HEK293 (cell line): ENCODE measurements around the gene TSPAN14.

Experiments
- CTCF ChIA-PET: fragments of 350-600 bp; formaldehyde crosslinking; extraction: SDS; loops from one replicate; lab custom pipeline; 2021; ENCODE audit warnings: antibody characterized with exemption; lab: Yijun Ruan, JAX
- POLR2A ChIA-PET: fragments of 300-600 bp; formaldehyde crosslinking; extraction: SDS; loops from one replicate; lab custom pipeline; 2020; ENCODE audit warnings: antibody characterized with exemption, inconsistent platforms; lab: Yijun Ruan, JAX
- H3K27ac ChIP-seq: fragments of 200-500 bp; sonication (Bioruptor generic); 2 replicates; pipeline ENCODE4 v1.5.1; 2014; ENCODE audit warnings: low read depth, low read length, control low read depth, inconsistent platforms; ENCODE audit errors: extremely low read depth
- H3K36me3 ChIP-seq, 2 experiments: fragments of 200-500 bp in 1 of 2; sonication (Bioruptor generic) in 1 of 2; 1 replicate in 1 of 2; 2 replicates in 1 of 2; pipeline ENCODE4 v1.5.1; 2014 to 2017; ENCODE audit warnings: inconsistent platforms in 2 of 2, low read length in 2 of 2; ENCODE audit not compliant: control insufficient read depth in 2 of 2, insufficient read depth in 1 of 2
- H3K4me1 ChIP-seq: fragments of 200-500 bp; sonication (Bioruptor generic); 2 replicates; pipeline ENCODE4 v1.5.1; 2014; ENCODE audit warnings: mild to moderate bottlenecking, low read length, inconsistent platforms; ENCODE audit not compliant: control insufficient read depth, insufficient read depth
- H3K4me3 ChIP-seq: 2 replicates; pipeline ENCODE4 v1.5.1; 2011; ENCODE audit warnings: low read depth, mild to moderate bottlenecking, control low read depth, low read length, moderate library complexity
- H3K9me3 ChIP-seq: fragments of 200-500 bp; sonication (Bioruptor generic); 2 replicates; pipeline ENCODE4 v1.5.1; 2014; ENCODE audit warnings: low read depth, low read length, inconsistent platforms; ENCODE audit not compliant: control insufficient read depth, insufficient read depth
- AEBP2 ChIP-seq: fragments of 450-650 bp; formaldehyde crosslinking; IDR thresholded peaks from 2 replicates; pipeline ENCODE4 v1.5.1; 2016; ENCODE audit warnings: missing biosample characterization, missing genetic modification characterization, borderline replicate concordance
- BCL11A ChIP-seq: fragments of 450-650 bp; formaldehyde crosslinking; IDR thresholded peaks from 2 replicates; pipeline ENCODE4 v1.5.1; 2016; ENCODE audit warnings: low read depth, missing biosample characterization, missing genetic modification characterization
- ELK4 ChIP-seq: IDR thresholded peaks from 2 replicates; pipeline ENCODE4 v1.6.1; 2011; ENCODE audit warnings: mild to moderate bottlenecking, low read depth, low read length, borderline replicate concordance
- GLI4 ChIP-seq: fragments of 450-650 bp; formaldehyde crosslinking; IDR thresholded peaks from 2 replicates; pipeline ENCODE4 v1.5.1; 2016; ENCODE audit warnings: missing biosample characterization, missing genetic modification characterization
- GLIS2 ChIP-seq: fragments of 450-650 bp; formaldehyde crosslinking; IDR thresholded peaks from 2 replicates; pipeline ENCODE4 v1.5.1; 2016; ENCODE audit warnings: missing biosample characterization, missing genetic modification characterization
- HOXD13 ChIP-seq: sonication (generic); formaldehyde crosslinking; IDR thresholded peaks from 2 replicates; pipeline ENCODE4 v1.8.0; 2022; ENCODE audit warnings: missing genetic modification reagents, borderline replicate concordance
- IKZF3 ChIP-seq: fragments of 450-650 bp; IDR thresholded peaks from 2 replicates; pipeline ENCODE4 v1.5.0; 2018; ENCODE audit warnings: missing biosample characterization, mild to moderate bottlenecking, missing genetic modification characterization, moderate library complexity
- KLF16 ChIP-seq: fragments of 450-650 bp; formaldehyde crosslinking; IDR thresholded peaks from 2 replicates; pipeline ENCODE4 v1.5.1; 2017; ENCODE audit warnings: missing biosample characterization, missing genetic modification characterization
- OSR2 ChIP-seq: fragments of 450-650 bp; formaldehyde crosslinking; IDR thresholded peaks from 2 replicates; pipeline ENCODE4 v1.5.1; 2016; ENCODE audit warnings: missing biosample characterization, missing genetic modification characterization
- REPIN1 ChIP-seq: fragments of 450-650 bp; formaldehyde crosslinking; IDR thresholded peaks from 2 replicates; pipeline ENCODE4 v1.5.1; 2017; ENCODE audit warnings: missing biosample characterization, missing genetic modification characterization, low read depth
- TCF7L2 ChIP-seq: IDR thresholded peaks from 2 replicates; pipeline ENCODE4 v1.6.1; 2011; ENCODE audit warnings: low read depth, mild to moderate bottlenecking, inconsistent platforms, low read length, moderate library complexity, borderline replicate concordance
- WT1 ChIP-seq: fragments of 450-650 bp; formaldehyde crosslinking; IDR thresholded peaks from 2 replicates; pipeline ENCODE4 v1.5.1; 2016; ENCODE audit warnings: missing biosample characterization, missing genetic modification characterization
- YY2 ChIP-seq: fragments of 450-650 bp; formaldehyde crosslinking; IDR thresholded peaks from 2 replicates; pipeline ENCODE4 v1.5.1; 2016; ENCODE audit warnings: missing biosample characterization, missing genetic modification characterization
- ZBTB1 ChIP-seq: fragments of 450-650 bp; formaldehyde crosslinking; IDR thresholded peaks from 2 replicates; pipeline ENCODE4 v1.5.1; 2016; ENCODE audit warnings: missing biosample characterization, missing genetic modification characterization
- ZBTB48 ChIP-seq: fragments of 450-650 bp; formaldehyde crosslinking; IDR thresholded peaks from 2 replicates; pipeline ENCODE4 v1.5.1; 2016; ENCODE audit warnings: missing biosample characterization, missing genetic modification characterization
- ZNF211 ChIP-seq: fragments of 450-650 bp; formaldehyde crosslinking; IDR thresholded peaks from 2 replicates; pipeline ENCODE4 v1.5.1; 2016; ENCODE audit warnings: low read depth, missing biosample characterization, missing genetic modification characterization
- ZNF223 ChIP-seq: fragments of 450-650 bp; formaldehyde crosslinking; IDR thresholded peaks from 2 replicates; pipeline ENCODE4 v1.5.1; 2016; ENCODE audit warnings: missing biosample characterization, missing genetic modification characterization
- ZNF23 ChIP-seq: fragments of 450-650 bp; formaldehyde crosslinking; IDR thresholded peaks from 2 replicates; pipeline ENCODE4 v1.5.1; 2016; ENCODE audit warnings: missing biosample characterization, missing genetic modification characterization, borderline replicate concordance
- ZNF302 ChIP-seq: fragments of 450-650 bp; formaldehyde crosslinking; IDR thresholded peaks from 2 replicates; pipeline ENCODE4 v1.5.1; 2016; ENCODE audit warnings: missing biosample characterization, missing genetic modification characterization, low read depth
- ZNF341 ChIP-seq: fragments of 450-650 bp; formaldehyde crosslinking; IDR thresholded peaks from 2 replicates; pipeline ENCODE4; 2016; ENCODE audit warnings: low read depth, missing biosample characterization, missing genetic modification characterization
- ZNF433 ChIP-seq: fragments of 450-650 bp; formaldehyde crosslinking; IDR thresholded peaks from 2 replicates; pipeline ENCODE4 v1.5.1; 2016; ENCODE audit warnings: missing biosample characterization, missing genetic modification characterization, low read depth
- ZNF513 ChIP-seq: fragments of 450-650 bp; IDR thresholded peaks from 2 replicates; pipeline ENCODE4 v1.5.1; 2018; ENCODE audit warnings: missing biosample characterization, missing genetic modification characterization
- ZNF561 ChIP-seq: fragments of 450-650 bp; IDR thresholded peaks from 2 replicates; pipeline ENCODE4 v1.5.1; 2018; ENCODE audit warnings: missing biosample characterization, missing genetic modification characterization, borderline replicate concordance
- ZNF580 ChIP-seq: fragments of 450-650 bp; formaldehyde crosslinking; IDR thresholded peaks from 2 replicates; pipeline ENCODE4 v1.5.1; 2016; ENCODE audit warnings: missing biosample characterization, missing genetic modification characterization
- ZNF600 ChIP-seq: fragments of 450-650 bp; formaldehyde crosslinking; IDR thresholded peaks from 2 replicates; pipeline ENCODE4 v1.5.1; 2016; ENCODE audit warnings: missing biosample characterization, missing genetic modification characterization
- ZNF610 ChIP-seq: fragments of 450-650 bp; formaldehyde crosslinking; IDR thresholded peaks from 2 replicates; pipeline ENCODE4 v1.5.1; 2016; ENCODE audit warnings: missing biosample characterization, missing genetic modification characterization, borderline replicate concordance
- ZNF624 ChIP-seq: fragments of 450-650 bp; formaldehyde crosslinking; IDR thresholded peaks from 2 replicates; pipeline ENCODE4 v1.5.1; 2017; ENCODE audit warnings: missing biosample characterization, missing genetic modification characterization
- ZNF639 ChIP-seq: fragments of 450-650 bp; formaldehyde crosslinking; IDR thresholded peaks from 2 replicates; pipeline ENCODE4 v1.5.1; 2016; ENCODE audit warnings: missing biosample characterization, missing genetic modification characterization
- ZNF830 ChIP-seq: fragments of 450-650 bp; IDR thresholded peaks from 2 replicates; pipeline ENCODE4 v1.5.0; 2018; ENCODE audit warnings: missing biosample characterization, missing genetic modification characterization, low read depth, mild to moderate bottlenecking, moderate library complexity
- ZSCAN4 ChIP-seq: fragments of 450-650 bp; formaldehyde crosslinking; IDR thresholded peaks from 2 replicates; pipeline ENCODE4 v1.5.1; 2017; ENCODE audit warnings: missing biosample characterization, missing genetic modification characterization

Gene TSPAN14

GRCh38 chr10:80425901-80426300 lies 28.2 kb upstream of the TSPAN14 start:
- CTCF ChIA-PET: interaction anchor here (0.6 kb wide), 1 partner anchor 12 kb away, joined by 3 read pairs; no protein-coding TSS in a partner anchor
- POLR2A ChIA-PET: no interaction called here
- Histone ChIP-seq H3K4me1 (no peaks in the 10 kb centered on the region), H3K9me3 (no peaks in the 10 kb centered on the region)
- TF ChIP-seq ZSCAN4: no peak
- TF ChIP-seq ZNF302 (tag by site-specific recombination): no peak
- TF ChIP-seq ZNF513 (tag by site-specific recombination): no peak
- TF ChIP-seq GLIS2 (tag by site-specific recombination): no peak
- TF ChIP-seq ZNF639 (tag by site-specific recombination): no peak
- TF ChIP-seq OSR2 (tag by site-specific recombination): no peak
- TF ChIP-seq ZBTB48 (tag by site-specific recombination): no peak
- no peak for TF ChIP-seq ZNF580 (tag by site-specific recombination)
- TF ChIP-seq BCL11A: no peak
- no peak for TF ChIP-seq YY2 (tag by site-specific recombination)
- no peak for TF ChIP-seq ZNF341 (tag by site-specific recombination)
- TF ChIP-seq ZNF433 (tag by site-specific recombination): no peak
- TF ChIP-seq ZNF23 (tag by site-specific recombination): no peak
- TF ChIP-seq ZNF830 (tag by site-specific recombination): no peak
- no peak for TF ChIP-seq AEBP2 (tag by site-specific recombination)
- TF ChIP-seq ZNF223 (tag by site-specific recombination): no peak
- no peak for TF ChIP-seq IKZF3 (tag by site-specific recombination)
- TF ChIP-seq ZNF610: no peak
- TF ChIP-seq, all 188 proteins: peak for 0
- H3K4me3 ChIP-seq: no peak overlapping the region
- H3K36me3 ChIP-seq: peaks cover 33 to 90% of the 10 kb centered on the region in 2 experiments
- H3K27ac ChIP-seq: no peak overlapping the region

- ChIA-PET CTCF (interaction anchor here (0.7 kb wide), 1 partner anchor 82 kb away, joined by 3 read pairs; no protein-coding TSS in a partner anchor), POLR2A (no interaction called here)
- Histone ChIP-seq H3K27ac (no peak overlapping the region), H3K4me1 (no peaks in the 10 kb centered on the region), H3K36me3 (peaks cover 39 to 88% of the 10 kb centered on the region in 2 experiments), H3K4me3 (no peak overlapping the region), H3K9me3 (no peaks in the 10 kb centered on the region)
- TF ChIP-seq ZNF624: no peak
- TF ChIP-seq ZNF211 (tag by site-specific recombination): no peak
- TF ChIP-seq KLF16 (tag by site-specific recombination): no peak
- no peak for TF ChIP-seq WT1
- no peak for TF ChIP-seq ZBTB1 (tag by site-specific recombination)
- no peak for TF ChIP-seq ZNF600 (tag by site-specific recombination)
- no peak for TF ChIP-seq TCF7L2
- no peak for TF ChIP-seq REPIN1 (tag by site-specific recombination)
- no peak for TF ChIP-seq ELK4
- TF ChIP-seq ZNF561: no peak
- TF ChIP-seq GLI4 (tag by site-specific recombination): no peak
- TF ChIP-seq HOXD13 (CRISPR knock-in tag): no peak
- no peak for TF ChIP-seq GLIS2 (tag by site-specific recombination)
These were observed 26.6 kb upstream of the TSPAN14 start for GRCh38 chr10:80427541-80427940.
